Progenitor cell of endocrine pancreas (in vitro differentiated cells): ENCODE data around the gene ARID4A. TPM values are rescaled to one million over a fixed set of nuclear protein-coding genes. Genes with fewer than 3 reads are reported as not detected.

ENCODE experiments used
- DNase-seq: peaks from one replicate; pipeline ENCODE4 v3.0.0; 2021; ENCODE audit warnings: low spot score; ENCODE audit not compliant: unreplicated experiment
- H3K27ac Mint-ChIP-seq: 2 replicates; pipeline ENCODE4 v1.8.0; 2021; ENCODE audit warnings: mild to moderate bottlenecking, moderate library complexity, mixed read lengths
- H3K27me3 Mint-ChIP-seq: 2 replicates; pipeline ENCODE4 v1.8.0; 2021; ENCODE audit warnings: mixed read lengths
- H3K36me3 Mint-ChIP-seq: 2 replicates; pipeline ENCODE4 v1.8.0; 2022; ENCODE audit warnings: mixed read lengths; ENCODE audit not compliant: insufficient read depth
- H3K4me1 Mint-ChIP-seq: 2 replicates; pipeline ENCODE4 v1.8.0; 2021; ENCODE audit warnings: low read depth, mixed read lengths
- H3K4me3 Mint-ChIP-seq: 2 replicates; pipeline ENCODE4 v1.8.0; 2021; ENCODE audit warnings: low read depth, mild to moderate bottlenecking, moderate library complexity, mixed read lengths
- H3K9me3 Mint-ChIP-seq: 2 replicates; pipeline ENCODE4 v1.8.0; 2021; ENCODE audit warnings: low read depth, mixed read lengths
- CTCF ChIP-seq: fragments of 200-600 bp; sonication (generic); IDR thresholded peaks from one replicate; pipeline ENCODE4 v1.5.0; 2021; ENCODE audit warnings: antibody characterized with exemption, mild to moderate bottlenecking; ENCODE audit not compliant: unreplicated experiment
- total RNA-seq: library from RNA; stranded (reverse); gene quantifications from 2 replicates; pipeline ENCODE4 v1.2.1, GENCODE V29; 2021

Gene ARID4A
- total RNA-seq, 1 donor from 2014 or later, result 35.1 TPM

GRCh38 chr14:58285132-58285531 lies 13.2 kb upstream of the ARID4A start:
- Mint-ChIP-seq H3K9me3 (no peaks in the 10 kb centered on the region), H3K4me1 (peaks cover 34% of the 10 kb centered on the region), H3K27me3 (no peaks in the 10 kb centered on the region), H3K4me3 (no peak overlapping the region), H3K27ac (no peak overlapping the region), H3K36me3 (peaks cover 33% of the 10 kb centered on the region)
- no peak for DNase-seq
- no peak for TF ChIP-seq CTCF

GRCh38 chr14:58287607-58288042 lies 10.7 kb upstream of the ARID4A start:
- Mint-ChIP-seq H3K4me3 (peak overlapping the region; percentile 14), H3K36me3 (peaks cover 33% of the 10 kb centered on the region), H3K9me3 (no peaks in the 10 kb centered on the region), H3K27me3 (no peaks in the 10 kb centered on the region), H3K27ac (peak overlapping the region; percentile 87), H3K4me1 (peaks cover 19% of the 10 kb centered on the region)
- DNase-seq, result no peak
- TF ChIP-seq CTCF, result no peak

GRCh38 chr14:58288106-58288792 lies 10.1 kb upstream of the ARID4A start:
- H3K27me3 Mint-ChIP-seq, result no peaks in the 10 kb centered on the region
- H3K9me3 Mint-ChIP-seq, result no peaks in the 10 kb centered on the region
- H3K4me1 Mint-ChIP-seq, result peaks cover 18% of the 10 kb centered on the region
- peak overlapping the region; percentile 87 for H3K27ac Mint-ChIP-seq
- no peak for TF ChIP-seq CTCF
- peaks cover 36% of the 10 kb centered on the region for H3K36me3 Mint-ChIP-seq
- no peak for DNase-seq
- H3K4me3 Mint-ChIP-seq, result no peak overlapping the region

GRCh38 chr14:58291646-58292045 lies 6.7 kb upstream of the ARID4A start:
- no peak for DNase-seq
- Mint-ChIP-seq H3K4me1 (peaks cover 23% of the 10 kb centered on the region), H3K9me3 (no peaks in the 10 kb centered on the region), H3K27ac (no peak overlapping the region), H3K27me3 (no peaks in the 10 kb centered on the region), H3K36me3 (peaks cover 42% of the 10 kb centered on the region), H3K4me3 (no peak overlapping the region)
- no peak for TF ChIP-seq CTCF

GRCh38 chr14:58292187-58292586 lies 6.2 kb upstream of the ARID4A start:
- Mint-ChIP-seq H3K4me1 (peaks cover 27% of the 10 kb centered on the region), H3K27me3 (no peaks in the 10 kb centered on the region), H3K4me3 (no peak overlapping the region), H3K36me3 (peaks cover 41% of the 10 kb centered on the region), H3K9me3 (no peaks in the 10 kb centered on the region), H3K27ac (no peak overlapping the region)
- no peak for TF ChIP-seq CTCF
- no peak for DNase-seq
